ENCODE measurements around the gene DDX51.
"Not testable (repeated sequence)": the region's sequence is repeated elsewhere in the genome, so short reads cannot be mapped to it uniquely, and the experiment has no call there.

DDX51 gene

GRCh38 chr12:132138941-132139871 lies 4.9 kb downstream of the DDX51 start:
- H3K27ac ChIP-seq, result no peak overlapping the region

GRCh38 chr12:132137483-132138125 lies 6.5 kb downstream of the DDX51 start:
- no peak overlapping the region for H3K27ac ChIP-seq
- TF ChIP-seq CTCF (conservative IDR thresholded peaks at IDR 0.05), result no peak

More at GRCh38 chr12:132138941-132139871, 4.9 kb downstream of the DDX51 start:
- TF ChIP-seq CTCF (conservative IDR thresholded peaks at IDR 0.05), result no peak

- not testable (repeated sequence) for H3K27ac ChIP-seq
Measured at GRCh38 chr12:132136226-132136625, 7.9 kb downstream of the DDX51 start.

- not testable (repeated sequence) for H3K27ac ChIP-seq
Measured at GRCh38 chr12:132134653-132135183, 9.4 kb downstream of the DDX51 start.

- no peak for TF ChIP-seq CTCF (conservative IDR thresholded peaks at IDR 0.05)
- H3K27ac ChIP-seq, result no peak overlapping the region
Measured at GRCh38 chr12:132133952-132134652, 10.0 kb downstream of the DDX51 start.

GRCh38 chr12:132132609-132133430 lies 11.3 kb downstream of the DDX51 start:
- no peak for TF ChIP-seq CTCF (conservative IDR thresholded peaks at IDR 0.05)
- H3K27ac ChIP-seq, result no peak overlapping the region

GRCh38 chr12:132131952-132132351 lies 12.2 kb downstream of the DDX51 start:
- TF ChIP-seq CTCF (conservative IDR thresholded peaks at IDR 0.05), result no peak
- no peak overlapping the region for H3K27ac ChIP-seq

Data from VCaP (cell line).